NCI-H526 (cell line): ENCODE measurements around the gene RFX2.
"Not testable (repeated sequence)": the region's sequence is repeated elsewhere in the genome, so short reads cannot be mapped to it uniquely, and the experiment has no call there.

ENCODE experiments used
- DNase-seq, 2 experiments: peaks; one replicate each; lab custom pipeline; 2025; lab: John Stamatoyannopoulos, UW

Gene RFX2

DNA sequence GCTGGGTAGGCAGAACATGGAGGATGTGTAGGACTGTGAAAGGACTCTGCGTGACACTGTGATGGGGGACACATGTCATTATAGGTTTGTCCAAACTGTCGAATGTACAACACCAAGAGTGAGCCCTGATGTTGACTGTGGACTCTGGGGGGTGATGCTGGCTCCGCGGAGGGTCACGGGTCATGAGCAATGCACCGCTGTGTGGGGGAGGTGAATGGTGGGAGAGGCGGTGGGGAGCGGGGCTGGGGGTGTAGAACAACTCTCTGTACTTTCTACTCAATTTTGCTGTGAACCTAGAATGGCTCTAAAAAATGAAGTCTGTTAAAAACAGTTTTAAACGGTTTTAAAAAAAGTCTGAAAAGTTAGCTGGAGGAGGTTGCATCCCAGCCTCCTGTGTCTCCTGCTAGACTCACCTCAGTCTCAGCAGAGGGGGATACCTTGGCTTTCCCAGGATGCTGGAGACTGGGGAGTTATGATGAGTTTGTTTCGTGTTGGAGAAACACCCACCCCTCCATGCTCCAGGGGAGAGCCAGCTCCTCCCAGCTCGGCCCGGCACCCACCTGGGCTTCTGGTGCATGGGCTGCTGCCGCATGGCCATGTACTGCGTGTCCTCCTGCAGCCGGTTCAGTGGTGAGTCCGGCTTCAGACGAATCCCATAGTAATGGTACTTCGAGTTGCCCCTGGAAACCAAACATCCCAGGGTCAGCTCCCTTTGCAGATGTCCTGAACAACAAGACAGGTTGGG is 97.7 kb downstream of the RFX2 start:
- DNase-seq = no peak

- DNase-seq = no peak
These were observed 98.5 kb downstream of the RFX2 start for GRCh38 chr19:6011794-6012193.

DNA sequence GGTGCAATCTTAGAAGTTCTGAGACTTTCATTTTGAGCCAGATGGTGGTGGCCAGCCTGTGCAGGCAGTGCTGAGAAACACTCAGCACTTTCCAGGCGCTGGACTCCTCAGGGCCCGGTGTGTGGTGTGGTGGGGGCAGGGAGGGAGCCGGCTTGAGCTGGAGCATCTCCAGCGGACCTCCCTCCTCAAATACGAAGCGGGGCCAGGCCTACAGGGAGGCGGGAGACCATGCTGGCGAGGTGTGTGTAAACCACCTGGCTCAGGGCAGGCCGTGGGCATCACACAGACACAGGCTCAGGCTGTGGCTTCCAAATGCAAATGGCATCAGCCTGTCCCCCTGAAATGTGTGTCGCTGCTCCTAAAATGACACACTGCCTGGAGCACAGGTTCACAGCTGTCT is 99.1 kb downstream of the RFX2 start:
- DNase-seq = no peak

- DNase-seq = no peak
These were observed 100.2 kb downstream of the RFX2 start for GRCh38 chr19:6010107-6010506.

DNA sequence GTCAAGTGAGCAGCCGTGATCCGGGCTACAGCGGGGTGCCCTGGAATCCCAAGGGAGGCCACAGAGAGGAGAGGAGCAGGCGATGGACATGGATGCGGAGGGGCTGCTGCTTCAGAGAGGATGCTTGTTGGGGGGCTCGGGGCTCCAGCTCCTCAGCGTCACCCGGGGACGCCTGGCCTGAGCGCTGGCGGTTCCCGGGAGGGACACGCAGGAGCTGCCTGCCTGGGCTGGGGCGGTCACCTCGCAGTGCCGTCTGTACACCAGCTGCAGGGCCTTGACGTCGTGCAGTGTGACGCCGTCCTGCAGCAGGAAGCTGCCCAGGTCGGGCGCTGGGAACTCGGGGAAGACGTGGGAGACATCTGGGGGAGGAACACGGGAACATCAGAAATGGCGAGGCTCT is 102.4 kb downstream of the RFX2 start:
- no peak for DNase-seq

GRCh38 chr19:6006896-6007295 is 103.4 kb downstream of the RFX2 start:
- no peak for DNase-seq

DNA sequence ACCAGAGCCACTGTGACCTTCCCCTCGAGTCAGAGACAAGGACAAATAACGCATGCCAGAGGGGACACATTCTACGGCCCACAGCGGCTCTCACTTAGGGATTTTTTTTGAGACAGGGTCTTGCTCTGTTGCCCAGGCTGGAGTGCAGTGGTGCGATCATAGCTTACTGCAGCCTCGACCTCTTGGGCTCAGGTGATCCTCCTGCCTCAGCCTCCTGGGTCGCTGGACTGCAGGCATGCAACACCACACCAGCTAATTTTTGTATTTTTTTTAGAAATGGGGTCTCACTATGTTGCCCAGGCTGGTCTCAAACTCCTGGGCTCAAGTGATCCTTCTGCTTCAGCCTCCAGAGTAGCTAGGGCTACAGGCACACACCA is 104.2 kb downstream of the RFX2 start:
- DNase-seq = not testable (repeated sequence)

DNA sequence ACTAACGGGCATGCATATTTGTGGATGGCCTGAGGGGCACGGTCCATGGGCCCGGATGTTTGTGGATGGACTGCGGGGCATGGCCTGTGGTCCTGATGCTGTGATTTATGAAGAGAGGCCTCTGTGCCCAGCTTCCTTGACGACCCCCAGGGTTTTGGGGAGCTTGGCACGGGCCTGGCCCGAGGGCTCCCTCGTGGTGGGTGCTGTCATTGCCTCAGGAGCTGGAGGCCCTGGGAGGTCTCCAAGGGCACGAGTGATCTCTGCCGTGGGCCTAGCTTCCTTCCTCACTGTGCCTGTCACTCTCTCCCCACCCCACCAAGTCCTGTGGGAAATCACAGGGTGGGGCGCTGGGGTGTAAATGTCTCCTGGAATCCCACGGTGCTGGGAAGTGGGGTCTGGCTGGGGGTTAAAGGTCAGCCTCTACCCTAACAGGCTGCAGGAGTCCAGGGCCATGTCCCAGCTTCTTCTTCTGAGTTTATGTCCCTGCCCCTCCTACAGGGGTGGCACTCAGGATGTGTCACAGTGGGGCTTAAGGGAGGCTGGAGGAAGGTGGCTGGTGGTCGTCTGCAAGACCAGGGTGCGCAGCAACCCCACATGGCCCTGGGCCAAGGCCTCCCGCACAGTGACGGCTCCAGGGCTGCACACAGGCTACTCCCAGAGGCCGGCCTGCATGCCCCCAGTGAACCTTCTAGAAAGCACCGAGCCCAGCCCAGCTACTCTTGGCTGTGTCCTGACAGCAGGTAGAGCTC is 104.8 kb downstream of the RFX2 start:
- DNase-seq = no peak

DNA sequence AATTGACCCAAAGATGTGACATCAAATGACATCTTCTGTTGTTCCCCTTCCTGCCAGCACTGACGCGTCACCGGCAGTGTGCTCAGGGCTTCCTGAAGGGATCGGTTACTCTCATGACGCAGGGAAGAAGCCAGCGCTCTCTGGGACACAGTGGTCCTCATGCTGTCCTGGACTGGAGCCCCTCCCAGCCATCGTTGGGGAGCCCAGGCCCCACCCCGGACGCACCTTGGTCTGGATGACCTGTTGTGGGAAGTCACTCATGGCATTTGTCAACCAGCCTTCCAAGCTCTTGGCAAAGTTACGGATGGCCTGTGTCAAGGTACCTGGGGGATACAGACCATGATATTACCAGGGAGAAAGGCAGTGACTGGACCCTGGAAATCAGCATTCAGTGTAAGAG is 106.3 kb downstream of the RFX2 start:
- no peak for DNase-seq

DNA sequence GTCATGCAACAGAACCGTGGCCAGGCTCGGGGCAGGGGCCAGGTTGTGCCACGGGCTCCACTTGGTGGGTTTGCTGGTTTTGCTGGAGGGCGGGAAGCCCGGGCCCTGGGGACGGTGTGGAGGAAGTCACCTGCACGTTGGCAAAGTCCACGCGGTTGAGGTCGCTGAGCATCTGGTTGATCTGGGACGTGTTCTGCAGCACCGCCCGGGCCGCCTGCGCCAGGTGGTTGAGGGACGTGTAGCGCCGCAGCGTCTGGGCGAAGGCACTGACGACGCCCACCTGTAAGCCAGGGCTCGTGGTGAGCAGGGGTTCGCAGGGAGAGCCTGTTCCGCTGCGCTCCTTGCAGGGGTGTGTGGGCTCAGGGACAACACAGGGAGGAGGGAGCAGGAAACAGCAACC is 107.7 kb downstream of the RFX2 start:
- no peak for DNase-seq

DNA sequence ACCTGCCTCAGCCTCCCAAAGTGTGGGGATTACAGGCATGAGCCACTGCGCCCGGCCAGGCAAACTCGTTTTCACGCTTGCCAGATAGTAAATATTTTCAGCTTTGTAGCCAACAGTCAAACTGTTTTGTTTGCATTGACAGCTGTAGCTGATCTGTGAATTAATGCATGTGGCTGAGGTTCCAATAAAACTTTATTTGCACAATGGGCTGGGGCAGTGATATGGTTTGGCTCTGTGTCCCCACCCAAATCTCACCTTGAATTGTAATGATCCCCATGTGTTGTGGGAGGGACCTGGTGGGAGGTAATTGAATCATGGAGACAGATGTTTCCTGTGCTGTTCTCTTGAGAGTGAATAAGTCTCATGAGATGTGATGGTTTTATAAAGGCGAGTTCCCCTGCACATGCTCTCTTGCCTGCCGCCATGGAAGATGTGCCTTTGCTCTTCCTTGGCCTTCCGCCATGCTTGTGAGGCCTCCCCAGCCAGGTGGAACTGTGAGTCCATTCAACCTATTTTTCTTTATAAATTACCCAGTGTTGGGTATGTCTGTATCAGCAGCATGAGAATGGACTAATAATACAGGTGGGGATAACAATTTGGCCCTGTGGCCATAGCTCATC is 110.0 kb downstream of the RFX2 start:
- DNase-seq = no peak

GRCh38 chr19:5999693-6000092 is 110.6 kb downstream of the RFX2 start:
- peak in 1 of 2 experiments; percentile 37 for DNase-seq

DNA sequence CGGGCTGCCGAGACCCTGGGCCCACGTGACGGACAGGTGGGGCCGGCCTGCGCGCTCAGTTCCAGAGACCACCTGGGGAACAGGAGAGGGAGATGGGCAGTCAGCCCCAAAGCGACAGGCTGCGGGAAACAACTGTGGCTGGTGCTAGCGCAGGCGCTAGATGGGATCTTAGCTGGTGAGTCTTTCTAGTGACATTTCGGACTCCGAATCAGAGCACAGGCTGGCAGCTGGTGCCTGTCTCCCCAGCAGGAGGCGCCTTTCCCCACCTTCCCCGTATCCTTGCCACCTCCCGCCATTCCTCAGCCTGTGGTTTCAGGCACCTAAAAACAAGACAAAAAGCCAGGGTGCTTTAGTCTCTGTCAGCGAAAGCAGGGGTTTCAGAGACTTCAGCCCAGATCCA is 112.9 kb downstream of the RFX2 start:
- peak in 1 of 2 experiments; percentile 42 for DNase-seq

GRCh38 chr19:5996623-5997320 is 113.5 kb downstream of the RFX2 start:
- no peak for DNase-seq

DNA sequence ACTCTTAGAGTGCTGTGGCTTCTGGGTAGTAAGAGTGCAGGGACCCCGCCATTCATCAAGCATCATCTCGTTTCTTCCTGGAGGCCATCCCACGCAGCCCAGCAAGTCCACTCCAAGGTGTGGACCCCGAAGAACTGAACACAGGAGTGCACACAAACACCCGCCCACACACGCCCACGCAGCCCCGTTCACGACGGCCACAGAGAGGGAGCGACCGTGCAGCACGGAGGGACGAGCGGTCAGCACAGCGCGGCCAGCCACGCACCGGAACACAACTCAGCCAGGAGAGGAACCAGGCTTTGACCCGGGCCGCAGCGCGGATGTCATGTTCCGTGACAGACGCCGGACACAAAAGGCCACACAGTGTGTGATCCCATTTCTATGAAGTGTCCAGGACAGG is 114.2 kb downstream of the RFX2 start:
- DNase-seq = no peak

GRCh38 chr19:5995606-5996005 is 114.7 kb downstream of the RFX2 start:
- no peak for DNase-seq

DNA sequence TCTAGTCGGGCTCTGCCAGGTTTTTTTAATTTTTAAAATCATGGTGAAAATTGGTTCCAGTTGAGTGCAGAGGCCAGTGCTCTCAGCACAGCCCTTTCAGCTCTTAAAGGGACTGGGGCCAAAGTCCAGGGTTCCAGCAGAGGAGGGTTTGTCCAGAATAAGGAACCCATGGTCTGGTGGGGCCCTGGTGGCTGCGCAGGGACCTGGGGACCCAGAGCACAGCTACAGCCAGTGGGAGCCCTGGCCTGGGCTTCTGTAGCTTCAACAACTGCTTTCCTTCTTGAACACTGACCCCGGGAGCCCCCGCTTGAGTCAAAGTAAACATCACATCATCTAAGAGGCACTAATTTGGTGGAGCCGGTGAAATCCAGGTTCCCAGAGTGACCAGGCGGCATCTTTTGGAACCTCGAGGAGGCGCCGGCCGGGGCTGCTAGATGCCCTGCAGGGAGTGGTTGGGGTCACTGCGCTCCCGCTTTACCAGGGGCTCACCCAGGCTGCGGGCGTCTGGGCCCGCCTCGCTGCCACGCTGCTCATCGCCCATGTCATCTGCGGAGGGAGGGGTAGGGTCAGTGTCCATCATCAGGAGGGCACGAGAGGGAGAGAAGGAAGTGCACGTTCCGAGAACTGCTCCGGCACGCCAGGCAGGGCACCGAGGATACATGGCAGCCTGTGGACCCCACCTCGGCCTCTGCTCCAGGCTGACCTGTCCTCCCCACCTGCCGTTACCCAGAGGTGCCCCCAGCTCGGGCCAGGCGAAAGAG is 115.7 kb downstream of the RFX2 start:
- DNase-seq = no peak

DNA sequence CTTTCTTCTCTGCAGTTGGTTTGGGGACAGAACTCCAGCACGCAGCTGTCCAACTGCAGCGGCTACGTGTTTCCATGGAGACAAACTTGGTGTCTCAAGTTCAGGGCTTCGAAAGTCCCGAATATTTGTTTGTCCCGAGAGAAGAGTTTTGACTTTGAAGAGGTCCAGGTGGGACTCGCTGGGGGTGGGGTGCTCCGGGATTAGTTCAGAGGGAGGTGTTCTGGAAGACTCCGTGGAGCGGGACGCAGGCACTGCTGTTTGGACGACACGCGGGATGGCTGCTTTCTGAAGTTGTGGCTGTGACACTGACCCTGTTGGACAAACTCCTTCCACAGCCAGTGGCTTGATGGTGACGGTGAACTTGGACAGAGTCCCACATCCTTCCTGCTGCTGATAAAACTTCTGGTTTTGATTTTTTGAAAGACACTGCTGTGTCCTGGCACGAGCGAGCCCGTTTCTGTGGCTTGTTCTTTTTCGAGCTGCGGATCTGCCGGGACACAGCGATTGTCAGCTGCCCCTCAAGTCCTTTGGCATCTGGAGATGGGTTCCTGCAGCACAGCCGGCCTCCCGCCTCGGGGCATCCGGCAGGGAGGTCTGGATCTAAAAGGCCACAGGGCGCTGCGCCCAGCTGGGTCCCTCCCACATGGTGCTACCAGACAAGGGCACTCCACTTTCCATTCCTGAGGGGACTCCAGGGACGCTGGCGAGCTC is 116.5 kb downstream of the RFX2 start:
- no peak for DNase-seq

- DNase-seq = no peak
These were observed 117.1 kb downstream of the RFX2 start for GRCh38 chr19:5993201-5993600.

- no peak for DNase-seq
These were observed 117.5 kb downstream of the RFX2 start for GRCh38 chr19:5992756-5993155.

DNA sequence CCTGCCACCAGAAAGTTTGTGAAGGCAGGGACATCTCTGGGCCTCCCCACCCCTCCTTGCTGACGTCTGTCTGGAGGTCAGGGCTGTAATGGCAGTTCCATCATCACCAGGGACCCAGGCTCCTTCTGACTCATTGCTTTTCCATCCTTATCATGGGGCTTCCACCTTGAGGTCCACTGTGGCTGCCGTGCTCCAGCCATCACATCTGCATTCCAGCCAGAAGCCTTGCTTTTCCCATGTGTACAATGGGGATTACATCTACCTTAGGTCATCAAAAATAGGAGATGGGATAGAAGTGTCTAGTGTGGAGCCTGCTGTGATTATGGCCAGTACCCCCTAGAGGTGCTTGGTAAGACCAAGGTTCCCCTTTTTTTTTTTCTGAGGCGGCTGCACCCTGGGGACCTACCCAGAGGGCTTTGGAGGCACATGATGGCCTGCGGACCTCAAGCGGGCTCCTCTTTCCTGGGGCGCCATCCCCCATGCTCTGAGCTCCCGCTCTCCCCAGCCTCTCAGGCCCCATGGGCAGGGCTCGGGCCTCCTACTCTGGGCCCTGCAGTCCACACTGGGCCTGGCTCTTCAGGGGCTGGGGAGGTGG is 119.0 kb downstream of the RFX2 start:
- DNase-seq = no peak
